DND-41 (cell line): ENCODE results near the gene RTF2.

Experiments
- ATAC-seq: fragments of 200-7000 bp; cut with Tn5 transposase; 3 replicates; pipeline ENCODE4 v1.9.1; 2021; ENCODE audit warnings: low read depth; ENCODE audit not compliant: insufficient read depth
- DNase-seq: peaks from one replicate; pipeline ENCODE4 v3.0.0-alpha.2; 2020
- H2AFZ ChIP-seq: 2 replicates; pipeline ENCODE4 v1.6.0; 2012; ENCODE audit warnings: low read depth, low read length
- H3K27ac ChIP-seq: 2 replicates; pipeline ENCODE4 v1.5.1; 2012; ENCODE audit warnings: low read length, inconsistent platforms
- H3K27me3 ChIP-seq: fragments of 200-600 bp; sonication (generic); 2 replicates; pipeline ENCODE4 v1.6.0; 2012; ENCODE audit warnings: low read length, mild to moderate bottlenecking, inconsistent platforms; ENCODE audit not compliant: insufficient read depth, poor library complexity
- H3K36me3 ChIP-seq: 2 replicates; pipeline ENCODE4 v1.5.1; 2012; ENCODE audit warnings: low read length, inconsistent platforms; ENCODE audit not compliant: insufficient read depth
- H3K4me1 ChIP-seq: 2 replicates; pipeline ENCODE4 v1.5.1; 2012; ENCODE audit warnings: mild to moderate bottlenecking, low read length; ENCODE audit not compliant: insufficient read depth
- H3K4me2 ChIP-seq: 2 replicates; pipeline ENCODE4 v1.6.0; 2012; ENCODE audit warnings: mild to moderate bottlenecking, moderate library complexity, low read length, inconsistent platforms; ENCODE audit not compliant: insufficient read depth
- H3K4me3 ChIP-seq, 2 experiments: fragments of 200-600 bp in 1 of 2; shearing (Covaris generic) in 1 of 2; 2 replicates each; pipeline ENCODE4 v1.5.1; 2012 to 2016; ENCODE audit warnings: inconsistent platforms in 2 of 2, low read length in 2 of 2, mild to moderate bottlenecking in 2 of 2, low read depth in 1 of 2, moderate library complexity in 1 of 2
- H3K79me2 ChIP-seq: 2 replicates; pipeline ENCODE4 v1.6.0; 2012; ENCODE audit warnings: low read length, inconsistent platforms; ENCODE audit not compliant: insufficient read depth
- H3K9ac ChIP-seq: 2 replicates; pipeline ENCODE4 v1.6.0; 2012; ENCODE audit warnings: low read depth, mild to moderate bottlenecking, inconsistent platforms, low read length, moderate library complexity
- H3K9me3 ChIP-seq: 2 replicates; pipeline ENCODE4 v1.5.1; 2012; ENCODE audit warnings: low read length, moderate library complexity, mild to moderate bottlenecking, inconsistent platforms; ENCODE audit not compliant: insufficient read depth, severe bottlenecking
- H4K20me1 ChIP-seq: 2 replicates; pipeline ENCODE4 v1.6.0; 2012; ENCODE audit warnings: low read length; ENCODE audit not compliant: insufficient read depth
- CTCF ChIP-seq: IDR thresholded peaks from 2 replicates; pipeline ENCODE4 v1.5.1; 2012; ENCODE audit warnings: borderline replicate concordance, low read length, moderate library complexity, mild to moderate bottlenecking; ENCODE audit not compliant: poor library complexity, severe bottlenecking; ENCODE audit errors: extremely low read depth
- EZH2 ChIP-seq: IDR thresholded peaks from 3 replicates; pipeline ENCODE4 v1.6.1; 2012; ENCODE audit warnings: borderline replicate concordance, low read depth, mild to moderate bottlenecking, moderate library complexity, low read length, inconsistent platforms; ENCODE audit not compliant: severe bottlenecking

The RTF2 gene

GRCh38 chr20:56445540-56445939 is 22.9 kb upstream of the RTF2 start:
- ATAC-seq (no peak), DNase-seq (no peak)
- Histone ChIP-seq H3K9me3 (no peaks in the 10 kb centered on the region), H3K79me2 (no peaks in the 10 kb centered on the region), H3K4me1 (peaks cover 2% of the 10 kb centered on the region), H3K4me2 (no peak overlapping the region), H3K36me3 (no peaks in the 10 kb centered on the region), H3K27me3 (no peaks in the 10 kb centered on the region), H3K27ac (no peak overlapping the region), H4K20me1 (no peaks in the 10 kb centered on the region; the same call in 1 of the 2 replicates), H3K9ac (no peak overlapping the region), H3K4me3 (no peak overlapping the region), H2AFZ (no peak overlapping the region)
- no peak for TF ChIP-seq EZH2

GRCh38 chr20:56447227-56447626 is 21.2 kb upstream of the RTF2 start:
- Histone ChIP-seq H3K27ac (no peak overlapping the region), H2AFZ (no peak overlapping the region), H3K36me3 (no peaks in the 10 kb centered on the region), H3K9ac (no peak overlapping the region), H3K27me3 (no peaks in the 10 kb centered on the region), H3K79me2 (no peaks in the 10 kb centered on the region), H3K4me2 (no peak overlapping the region), H4K20me1 (no peaks in the 10 kb centered on the region; the same call in 1 of the 2 replicates), H3K9me3 (no peaks in the 10 kb centered on the region), H3K4me1 (no peaks in the 10 kb centered on the region), H3K4me3 (no peak overlapping the region)
- TF ChIP-seq CTCF (no peak), EZH2 (no peak)
- DNase-seq (no peak), ATAC-seq (no peak)

- Histone ChIP-seq H4K20me1 (no peaks in the 10 kb centered on the region; the same call in 1 of the 2 replicates), H3K9me3 (no peaks in the 10 kb centered on the region), H3K4me1 (no peaks in the 10 kb centered on the region), H3K27ac (no peak overlapping the region), H3K79me2 (no peaks in the 10 kb centered on the region), H3K9ac (no peak overlapping the region), H3K4me2 (no peak overlapping the region), H2AFZ (no peak overlapping the region), H3K36me3 (no peaks in the 10 kb centered on the region), H3K27me3 (no peaks in the 10 kb centered on the region), H3K4me3 (no peak overlapping the region)
- TF ChIP-seq EZH2, result no peak
- no peak for TF ChIP-seq CTCF
- ATAC-seq, result no peak
- no peak for DNase-seq
These were observed 19.0 kb upstream of the RTF2 start for GRCh38 chr20:56449459-56449858.

GRCh38 chr20:56451056-56451765 is 17.2 kb upstream of the RTF2 start:
- H3K9ac ChIP-seq, result no peak overlapping the region
- H3K27ac ChIP-seq, result no peak overlapping the region
- TF ChIP-seq EZH2, result no peak
- TF ChIP-seq CTCF, result no peak
- H3K36me3 ChIP-seq, result no peaks in the 10 kb centered on the region
- H2AFZ ChIP-seq, result no peak overlapping the region
- H3K4me1 ChIP-seq, result no peaks in the 10 kb centered on the region
- H3K4me2 ChIP-seq, result no peak overlapping the region
- DNase-seq, result no peak
- no peaks in the 10 kb centered on the region for H3K9me3 ChIP-seq
- H3K79me2 ChIP-seq, result no peaks in the 10 kb centered on the region
- H3K4me3 ChIP-seq, result no peak overlapping the region
- H4K20me1 ChIP-seq, result no peaks in the 10 kb centered on the region
- no peak for ATAC-seq
- H3K27me3 ChIP-seq, result no peaks in the 10 kb centered on the region
